IPS-NIHi7 (cell line): ENCODE results near the gene ADCY1.

Experiments used
- DNase-seq: peaks from one replicate; pipeline ENCODE4 v3.0.0; 2012; ENCODE audit warnings: mixed read lengths; ENCODE audit errors: extremely low spot score

Gene ADCY1

GRCh38 chr7:45593121-45593541 lies 19.0 kb downstream of the ADCY1 start:
- no peak for DNase-seq

DNA sequence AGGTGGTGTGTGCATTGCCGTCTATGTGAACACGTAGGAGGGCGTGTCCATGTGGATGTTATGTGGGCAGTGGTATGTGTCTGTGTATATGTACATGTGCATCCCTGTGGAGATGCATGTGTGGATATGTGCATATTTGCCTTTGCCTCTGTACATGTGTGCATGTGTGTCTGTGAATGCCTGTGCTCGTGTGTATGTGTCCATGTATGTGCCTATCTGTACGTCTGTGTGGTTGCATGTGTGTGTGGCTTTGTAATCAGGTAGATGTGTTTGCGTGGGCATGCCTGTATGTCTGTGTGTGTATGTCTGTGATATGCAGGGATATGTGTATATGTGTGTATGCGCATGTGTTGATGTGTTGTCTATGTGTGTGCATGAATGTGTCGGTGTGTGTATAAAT lies 19.7 kb downstream of the ADCY1 start:
- DNase-seq, result no peak

GRCh38 chr7:45594745-45595535 lies 20.8 kb downstream of the ADCY1 start:
- no peak for DNase-seq

DNA sequence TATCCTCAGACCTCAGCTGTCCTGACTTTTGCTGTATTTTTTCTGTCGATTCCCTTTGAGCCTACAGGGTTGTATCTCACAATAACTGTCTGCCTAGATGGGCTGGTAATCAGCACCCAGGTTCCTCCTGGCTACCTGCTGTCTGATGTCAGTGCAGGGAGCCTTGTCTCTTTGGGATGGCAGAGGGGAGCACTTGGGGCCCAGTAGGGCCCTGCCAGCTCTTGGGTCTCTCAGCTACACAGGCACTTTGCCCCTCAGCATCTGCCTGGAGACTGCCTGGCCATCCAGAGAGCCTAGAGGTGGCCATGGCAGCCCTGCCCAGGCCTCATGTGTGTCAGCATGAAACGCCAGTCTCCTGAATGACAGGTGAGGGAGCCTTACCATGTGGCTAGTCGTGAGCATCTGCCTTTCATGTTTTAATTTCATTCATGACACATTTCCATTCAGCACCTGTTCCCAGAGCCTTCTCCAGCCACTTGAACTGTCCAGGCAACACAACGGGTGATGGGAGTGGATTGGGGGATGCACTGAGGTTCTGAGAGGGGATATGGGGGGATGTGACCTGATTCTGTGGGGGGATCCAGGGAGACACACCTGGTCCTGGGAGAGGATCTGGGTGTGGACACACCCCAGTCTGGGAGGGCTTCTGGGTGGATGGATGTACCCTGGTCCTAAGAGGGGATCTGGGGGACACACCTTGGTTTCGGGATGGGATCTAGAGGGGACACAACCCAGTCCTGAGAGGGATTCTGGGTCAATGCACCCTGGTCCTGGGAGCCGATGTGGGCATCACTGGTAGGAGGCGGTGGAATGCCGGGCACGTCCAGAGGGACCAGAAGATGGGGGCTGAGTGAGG lies 21.9 kb downstream of the ADCY1 start:
- peak; percentile 7 for DNase-seq

GRCh38 chr7:45596665-45597095 lies 22.5 kb downstream of the ADCY1 start:
- no peak for DNase-seq

GRCh38 chr7:45597286-45597984 lies 23.3 kb downstream of the ADCY1 start:
- peak; percentile 1 for DNase-seq

GRCh38 chr7:45598886-45599520 lies 24.8 kb downstream of the ADCY1 start:
- DNase-seq, result no peak

DNA sequence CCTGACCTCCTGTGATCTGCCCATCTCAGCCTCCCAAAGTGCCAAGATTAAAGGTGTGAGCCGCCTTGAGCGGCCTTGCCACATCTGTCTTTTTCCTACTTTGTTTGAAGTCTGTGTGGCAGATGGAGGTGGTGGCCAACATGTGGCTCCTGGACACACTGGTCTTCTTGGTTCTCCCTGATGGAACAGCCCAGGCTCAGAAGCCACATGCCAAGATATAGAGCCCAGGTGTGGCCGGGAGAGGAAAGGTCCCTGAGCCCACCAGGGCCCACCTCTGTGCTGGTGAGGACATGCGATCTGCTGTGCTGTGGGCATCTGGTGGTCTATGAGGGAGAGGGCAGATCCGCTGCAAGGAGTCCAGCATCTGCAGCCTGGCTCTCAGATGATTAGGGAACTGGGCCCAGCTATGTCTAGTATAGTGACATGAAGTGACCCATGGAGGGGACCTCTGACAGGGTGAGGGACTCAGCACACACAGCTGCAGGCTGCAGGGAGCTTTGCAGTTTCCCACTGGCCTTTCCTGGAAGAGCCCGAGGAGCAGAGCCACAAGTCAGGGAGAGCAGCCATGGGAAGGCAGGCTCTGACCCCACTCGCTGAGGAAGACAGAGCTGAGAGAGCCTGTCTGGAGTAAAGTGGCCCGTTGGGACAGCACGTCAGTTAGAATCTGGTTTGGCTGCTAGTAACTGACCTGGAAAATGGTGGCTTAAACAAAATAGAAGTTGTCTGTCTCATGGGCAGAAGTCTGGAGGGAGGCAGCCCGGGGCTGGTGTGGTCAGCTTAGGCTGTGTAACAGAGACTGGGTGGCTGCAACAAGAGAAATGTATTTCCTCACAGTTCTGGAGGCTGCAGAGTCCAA lies 25.9 kb downstream of the ADCY1 start:
- DNase-seq, result no peak

- no peak for DNase-seq
Observed at GRCh38 chr7:45601094-45601493, 26.9 kb downstream of the ADCY1 start.

DNA sequence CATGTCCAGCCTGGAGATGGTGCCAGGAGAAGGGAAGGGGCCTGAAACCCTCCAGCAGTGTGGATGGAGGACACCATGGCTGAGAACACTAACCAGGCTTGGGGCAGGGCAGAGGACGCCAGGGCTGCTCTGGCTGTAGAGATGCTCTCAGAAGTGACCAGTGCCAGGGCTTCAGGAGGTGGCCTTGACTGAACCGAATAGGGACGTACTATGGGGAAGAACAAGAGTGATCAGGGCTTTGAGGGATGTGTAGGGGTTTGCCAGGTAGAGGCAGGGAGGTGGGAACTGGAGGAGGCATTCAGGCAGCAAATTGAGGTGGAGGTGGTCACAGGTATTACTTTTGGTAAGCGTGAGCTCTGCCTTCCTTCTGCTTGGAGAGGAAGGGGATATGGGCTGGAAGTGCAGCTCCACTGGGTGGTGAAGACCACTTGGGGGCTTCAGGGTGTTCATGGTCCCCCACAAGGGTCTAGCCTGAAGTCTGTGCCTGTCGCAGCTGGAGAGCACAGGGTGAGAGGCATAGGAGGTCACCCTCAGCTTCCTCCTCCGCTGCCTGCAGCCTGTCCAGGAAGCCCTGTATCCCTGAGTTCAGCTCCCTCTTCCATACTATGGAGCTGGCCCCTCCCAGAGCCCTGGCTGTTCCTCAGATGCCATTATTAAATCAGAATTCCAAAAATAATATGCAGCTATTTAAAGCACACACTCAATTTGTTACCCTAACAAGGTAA lies 27.8 kb downstream of the ADCY1 start:
- DNase-seq, result no peak

DNA sequence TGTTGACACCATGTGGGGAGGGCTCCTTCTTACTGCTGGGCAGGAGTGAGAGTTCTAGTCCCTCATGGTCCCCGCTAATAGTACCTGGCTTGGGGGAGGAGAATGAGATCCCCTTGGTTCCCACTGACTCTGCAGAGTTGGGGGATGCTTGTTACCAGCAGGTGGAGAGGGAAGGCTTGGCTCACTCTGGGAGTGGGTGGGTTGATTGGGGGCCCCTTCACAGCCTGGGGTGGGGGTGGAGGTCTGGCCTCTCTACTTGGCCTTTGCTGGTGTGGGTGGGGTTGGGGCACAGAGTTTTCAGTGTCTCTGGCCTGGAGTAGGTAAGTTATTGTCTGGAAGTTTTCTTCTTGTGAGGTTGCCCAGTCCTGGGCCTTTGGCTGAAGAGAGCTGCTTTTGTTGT lies 31.9 kb downstream of the ADCY1 start:
- DNase-seq, result no peak

DNA sequence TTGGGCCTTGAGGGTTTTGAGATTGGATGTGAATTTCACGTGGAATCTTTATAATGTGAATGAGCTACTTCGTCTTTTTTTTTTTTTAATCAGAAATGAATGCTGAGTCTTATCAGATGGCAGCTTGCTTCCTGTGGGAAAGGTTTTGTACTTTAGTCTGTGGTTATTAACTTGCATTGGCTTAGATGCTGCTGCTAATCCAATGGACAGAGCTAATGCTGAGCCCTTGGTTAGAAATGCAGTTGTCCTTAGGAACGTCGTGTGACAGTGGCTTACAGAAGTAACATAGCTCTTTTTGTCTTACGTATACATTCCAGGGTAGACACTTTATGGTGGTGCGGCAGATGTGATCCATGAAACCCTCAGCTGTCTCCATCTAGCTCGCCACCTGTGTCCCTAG lies 32.8 kb downstream of the ADCY1 start:
- no peak for DNase-seq

- peak; percentile 5 for DNase-seq
Observed at GRCh38 chr7:45609180-45609579, 35.0 kb downstream of the ADCY1 start.

GRCh38 chr7:45610019-45610418 lies 35.9 kb downstream of the ADCY1 start:
- peak; percentile 4 for DNase-seq

DNA sequence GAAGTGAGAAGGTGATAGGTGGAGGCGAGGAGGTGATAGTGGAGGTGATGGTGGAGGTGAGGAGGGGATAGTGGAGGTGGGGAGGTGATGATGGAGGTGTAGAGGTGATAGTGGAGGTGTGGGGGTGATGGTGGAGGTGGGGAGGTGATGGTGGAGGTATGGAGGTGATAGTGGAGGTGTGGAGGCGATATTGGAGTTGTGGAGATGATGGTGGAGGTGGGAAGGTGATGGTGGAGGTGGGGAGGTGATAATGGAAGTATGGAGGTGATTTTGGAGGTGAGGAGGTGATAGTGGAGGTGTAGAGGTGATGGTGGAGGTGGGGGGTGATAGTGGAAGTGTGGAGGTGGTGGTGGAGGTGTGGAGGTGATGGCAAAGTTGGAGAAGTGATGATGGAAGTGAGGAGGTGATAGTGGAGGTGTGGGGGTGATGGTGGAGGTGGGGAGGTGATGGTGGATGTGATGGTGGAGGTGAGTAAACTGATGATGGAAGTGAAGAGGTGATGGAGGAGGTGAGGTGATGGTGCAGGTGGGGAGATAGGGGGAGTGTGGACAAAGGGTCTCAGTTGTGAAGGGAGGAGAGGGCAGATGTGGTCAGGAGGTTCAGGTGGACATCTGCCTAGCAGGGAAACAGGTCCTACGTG lies 36.6 kb downstream of the ADCY1 start:
- DNase-seq, result peak; percentile 2

GRCh38 chr7:45617166-45617565 lies 43.0 kb downstream of the ADCY1 start:
- DNase-seq, result peak; percentile 80

- DNase-seq, result no peak
Observed at GRCh38 chr7:45622058-45622457, 47.9 kb downstream of the ADCY1 start.

GRCh38 chr7:45623157-45623556 lies 49.0 kb downstream of the ADCY1 start:
- DNase-seq, result no peak

DNA sequence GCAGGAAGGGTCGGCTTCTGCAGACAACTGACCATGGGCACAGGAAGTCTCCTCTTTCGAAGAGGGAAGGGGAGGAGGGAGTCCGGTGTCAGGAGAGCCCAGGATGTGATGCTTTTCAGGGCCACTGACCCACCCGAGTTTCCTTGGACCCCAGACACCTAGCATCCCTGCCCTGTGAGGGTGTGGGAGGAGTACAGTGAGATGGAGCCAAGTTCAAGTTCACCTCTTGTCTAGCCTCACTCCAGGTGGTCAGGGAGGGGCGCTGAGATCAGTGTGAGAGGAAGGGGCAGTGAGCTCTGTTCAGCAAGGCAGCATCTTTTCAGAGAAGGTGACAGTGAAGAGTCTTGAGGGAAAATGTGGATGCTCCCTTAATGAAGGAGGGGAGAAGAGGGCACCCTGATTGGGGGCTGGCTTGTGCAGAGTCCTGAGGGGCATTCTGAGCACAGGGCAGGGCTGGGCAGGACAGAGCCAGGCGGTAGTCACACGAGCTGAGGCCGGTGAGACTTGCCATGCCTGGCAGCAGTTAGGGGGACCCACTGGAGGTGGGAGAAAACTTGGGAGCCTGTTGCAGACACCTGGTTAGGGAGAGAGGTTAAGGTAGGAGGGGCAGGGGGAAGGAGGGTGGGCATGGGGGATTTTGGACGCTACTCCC lies 49.7 kb downstream of the ADCY1 start:
- no peak for DNase-seq
